OCI-LY3 (cell line): ENCODE results near the gene INPP5K.
A peak's percentile ranks its signal among the peaks of the same experiment; 100 is the strongest.

Experiments
- H2AFZ ChIP-seq: fragments of 200-600, 300-600 bp; shearing (Covaris generic); 2 replicates; pipeline ENCODE4 v1.6.0; 2014; ENCODE audit warnings: antibody characterized with exemption, low read depth, low read length
- H3K27ac ChIP-seq: fragments of 200-600, 300-600 bp; sonication (generic); 2 replicates; pipeline ENCODE4 v1.5.1; 2014; ENCODE audit warnings: mild to moderate bottlenecking, low read length, moderate library complexity, mixed read lengths
- H3K27me3 ChIP-seq: fragments of 200-600, 300-600 bp; sonication (generic); 2 replicates; pipeline ENCODE4 v1.6.1; 2014; ENCODE audit warnings: low read depth, low read length, mixed read lengths
- H3K36me3 ChIP-seq: fragments of 200-600, 300-600 bp; sonication (generic); replicated peaks from 2 replicates; pipeline ENCODE3; 2014; ENCODE audit warnings: low read depth, low read length, mixed read lengths
- H3K4me1 ChIP-seq: fragments of 300-600, 200-600 bp; sonication (generic); 2 replicates; pipeline ENCODE4 v1.6.1; 2014; ENCODE audit warnings: low read length, mixed read lengths
- H3K4me2 ChIP-seq: fragments of 200-600, 300-600 bp; sonication (generic); 2 replicates; pipeline ENCODE4 v1.6.1; 2014; ENCODE audit warnings: low read length, mixed read lengths
- H3K4me3 ChIP-seq: fragments of 300-600, 200-600 bp; sonication (generic); 2 replicates; pipeline ENCODE4 v1.5.1; 2014; ENCODE audit warnings: antibody characterized with exemption, mild to moderate bottlenecking, low read length, moderate library complexity
- H3K79me2 ChIP-seq: fragments of 300-600, 200-600 bp; shearing (Covaris generic); 2 replicates; pipeline ENCODE4 v1.6.1; 2014; ENCODE audit warnings: mild to moderate bottlenecking, low read length, mixed read lengths
- H3K9ac ChIP-seq: fragments of 300-600, 200-600 bp; shearing (Covaris generic); 2 replicates; pipeline ENCODE4 v1.6.0; 2014; ENCODE audit warnings: mild to moderate bottlenecking, low read length, moderate library complexity
- H3K9me3 ChIP-seq: fragments of 200-600, 300-600 bp; shearing (Covaris generic); 2 replicates; pipeline ENCODE4 v1.6.1; 2014; ENCODE audit warnings: low read length, mixed read lengths; ENCODE audit not compliant: insufficient read depth
- H4K20me1 ChIP-seq: fragments of 200-600, 300-600 bp; sonication (generic); 2 replicates; pipeline ENCODE4 v1.6.1; 2016; ENCODE audit warnings: low read length, mixed read lengths; ENCODE audit not compliant: insufficient read depth
- EZH2phosphoT487 ChIP-seq: fragments of 200-600 bp; shearing (Covaris generic); IDR thresholded peaks from 2 replicates; pipeline ENCODE4 v1.6.1; 2018; ENCODE audit warnings: antibody characterized with exemption, mixed run types, low read depth
- TF ChIP-seq, protein P1 (sequence below): fragments of 200-600, 300-600 bp; sonication (generic); IDR thresholded peaks from 2 replicates; pipeline ENCODE4 v1.5.1; 2014; ENCODE audit warnings: antibody characterized with exemption, low read length, low read depth

INPP5K gene

DNA sequence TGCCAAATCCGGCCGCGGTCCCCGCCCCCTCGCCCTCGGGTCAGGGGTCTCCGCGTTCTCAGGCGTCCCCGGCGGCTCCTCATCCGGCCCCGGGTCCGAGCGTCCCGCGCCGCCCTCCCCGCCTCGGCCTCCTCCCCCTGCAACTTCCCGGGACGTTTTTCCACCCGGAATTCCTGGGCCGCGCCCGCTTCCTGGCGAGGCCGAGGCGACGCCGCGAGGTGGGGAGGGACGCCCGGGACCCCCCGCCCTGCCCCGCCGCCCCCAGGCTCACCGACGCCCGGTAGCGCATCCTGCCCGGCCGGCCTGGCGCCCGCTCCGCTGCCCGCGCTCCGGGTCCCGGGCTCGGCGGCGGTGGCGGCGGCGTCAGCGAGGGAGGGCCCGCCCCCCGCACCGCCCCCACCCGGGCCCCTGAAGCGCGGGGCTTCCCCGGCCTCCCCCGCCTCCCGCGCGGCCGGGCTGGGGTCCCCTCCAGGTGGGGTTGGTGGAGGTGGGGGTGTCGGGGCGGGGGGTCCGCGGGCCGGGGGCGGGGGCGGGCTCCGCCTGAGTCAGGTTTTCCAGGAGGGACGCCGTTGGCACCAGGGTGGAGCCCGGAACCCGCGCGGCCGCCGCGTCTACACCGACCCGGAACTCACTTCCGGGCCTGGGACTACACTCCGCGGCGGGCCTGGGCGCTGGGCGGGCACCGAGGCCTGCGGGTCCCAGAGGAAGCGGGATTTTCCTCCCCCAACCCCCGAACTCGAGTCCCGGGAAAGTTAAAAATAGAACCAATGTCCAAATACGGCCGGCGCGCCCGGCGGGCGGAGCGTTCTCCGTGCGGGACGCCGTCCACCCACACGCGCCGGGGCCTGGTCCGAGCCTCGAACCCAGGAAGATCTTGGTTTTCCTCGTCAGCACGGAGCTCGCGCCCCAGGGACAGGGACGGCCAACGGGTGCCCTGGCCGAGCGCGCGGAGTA lies 30.7 kb downstream of the INPP5K start:
- Histone ChIP-seq H3K4me2 (peak overlapping the region; percentile 91), H3K9ac (peak overlapping the region; percentile 92), H4K20me1 (peaks cover 3% of the 10 kb centered on the region; the same call in 1 of the 2 replicates), H3K36me3 (peaks cover 2% of the 10 kb centered on the region), H3K9me3 (no peaks in the 10 kb centered on the region), H3K4me3 (peak overlapping the region; percentile 92), H3K27ac (peak overlapping the region; percentile 97), H3K79me2 (0 out of 2 replicates have a peak, but pooled peaks cover 3% of the 10 kb centered on the region), H3K27me3 (no peaks in the 10 kb centered on the region), H3K4me1 (peaks cover 16% of the 10 kb centered on the region), H2AFZ (peak overlapping the region; percentile 46; the same call in 1 of the 2 replicates)
- TF ChIP-seq, protein P1, sequence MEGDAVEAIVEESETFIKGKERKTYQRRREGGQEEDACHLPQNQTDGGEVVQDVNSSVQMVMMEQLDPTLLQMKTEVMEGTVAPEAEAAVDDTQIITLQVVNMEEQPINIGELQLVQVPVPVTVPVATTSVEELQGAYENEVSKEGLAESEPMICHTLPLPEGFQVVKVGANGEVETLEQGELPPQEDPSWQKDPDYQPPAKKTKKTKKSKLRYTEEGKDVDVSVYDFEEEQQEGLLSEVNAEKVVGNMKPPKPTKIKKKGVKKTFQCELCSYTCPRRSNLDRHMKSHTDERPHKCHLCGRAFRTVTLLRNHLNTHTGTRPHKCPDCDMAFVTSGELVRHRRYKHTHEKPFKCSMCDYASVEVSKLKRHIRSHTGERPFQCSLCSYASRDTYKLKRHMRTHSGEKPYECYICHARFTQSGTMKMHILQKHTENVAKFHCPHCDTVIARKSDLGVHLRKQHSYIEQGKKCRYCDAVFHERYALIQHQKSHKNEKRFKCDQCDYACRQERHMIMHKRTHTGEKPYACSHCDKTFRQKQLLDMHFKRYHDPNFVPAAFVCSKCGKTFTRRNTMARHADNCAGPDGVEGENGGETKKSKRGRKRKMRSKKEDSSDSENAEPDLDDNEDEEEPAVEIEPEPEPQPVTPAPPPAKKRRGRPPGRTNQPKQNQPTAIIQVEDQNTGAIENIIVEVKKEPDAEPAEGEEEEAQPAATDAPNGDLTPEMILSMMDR, result no peak
- no peak for TF ChIP-seq EZH2phosphoT487

DNA sequence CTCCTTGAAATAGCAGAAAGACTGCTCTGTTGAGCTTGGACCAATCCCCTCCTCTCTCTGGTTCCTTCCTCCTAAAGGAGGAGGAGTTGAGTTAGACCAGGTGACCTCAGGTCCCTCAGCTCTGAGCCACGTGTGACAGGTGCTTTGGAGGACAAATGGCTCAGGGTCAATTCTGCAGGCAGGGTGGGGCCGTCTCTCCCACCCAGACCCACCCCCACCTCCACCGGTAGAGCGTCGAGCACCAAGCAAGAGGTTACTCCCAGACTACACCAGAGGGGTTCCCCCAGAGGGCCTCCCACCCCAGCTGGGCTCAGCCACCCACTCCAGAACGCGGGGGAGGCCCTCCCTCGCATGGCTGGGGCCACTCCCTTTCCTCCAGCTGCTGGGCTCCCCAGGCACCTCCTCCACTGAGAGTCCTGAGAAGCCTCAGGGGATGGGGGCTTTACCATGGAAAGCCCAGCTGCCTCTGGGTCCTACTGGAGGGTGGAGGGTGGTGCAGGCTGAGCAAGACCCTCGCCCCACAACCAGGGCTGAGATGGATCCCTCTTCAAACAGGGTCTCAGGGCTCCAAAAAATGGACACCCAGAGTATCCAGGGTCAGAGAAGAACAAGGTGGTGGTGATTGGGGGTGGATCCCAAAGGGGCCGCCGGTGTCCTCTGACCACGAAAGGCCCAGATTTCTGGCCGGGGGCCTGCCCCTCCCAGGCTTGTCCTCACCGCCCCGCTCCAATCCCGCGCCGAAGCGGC lies 31.6 kb downstream of the INPP5K start:
- no peaks in the 10 kb centered on the region for H3K9me3 ChIP-seq
- no peaks in the 10 kb centered on the region for H3K27me3 ChIP-seq
- H3K79me2 ChIP-seq, result 0 out of 2 replicates have a peak, but pooled peaks cover 3% of the 10 kb centered on the region
- peaks cover 3% of the 10 kb centered on the region; the same call in 1 of the 2 replicates for H4K20me1 ChIP-seq
- TF ChIP-seq EZH2phosphoT487, result no peak
- TF ChIP-seq, protein P1, result no peak
- H2AFZ ChIP-seq, result no peak overlapping the region
- H3K4me1 ChIP-seq, result peaks cover 16% of the 10 kb centered on the region
- peak overlapping the region; percentile 92 for H3K4me3 ChIP-seq
- peaks cover 2% of the 10 kb centered on the region for H3K36me3 ChIP-seq
- H3K9ac ChIP-seq, result peak overlapping the region; percentile 89
- H3K4me2 ChIP-seq, result peak overlapping the region; percentile 85
- H3K27ac ChIP-seq, result peak overlapping the region; percentile 64

DNA sequence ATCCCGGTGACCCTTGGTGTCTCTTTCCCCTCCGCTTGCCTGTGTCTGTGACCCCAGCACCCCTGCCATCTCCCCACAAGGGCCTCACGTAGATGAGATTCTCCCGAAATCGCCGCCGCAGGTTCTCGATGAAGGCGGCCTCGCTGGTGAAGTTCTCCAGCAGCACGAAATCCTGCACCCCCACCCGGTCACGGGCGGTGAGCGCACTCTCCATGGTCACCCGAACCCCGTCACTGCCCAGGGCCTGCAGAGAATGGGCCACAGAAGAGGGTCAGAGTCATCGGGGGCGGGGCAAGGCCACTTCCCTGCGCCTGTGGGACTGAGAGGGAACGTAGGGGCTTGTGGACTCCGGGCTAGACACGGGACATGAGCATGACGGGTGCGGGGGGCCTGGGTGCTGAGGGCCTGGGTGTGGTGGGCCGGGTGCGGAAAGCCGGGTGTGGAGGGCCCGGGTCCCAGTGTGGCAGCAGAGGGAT lies 32.3 kb downstream of the INPP5K start:
- H3K4me2 ChIP-seq, result peak overlapping the region; percentile 85
- peak overlapping the region; percentile 32; the same call in 1 of the 2 replicates for H3K27ac ChIP-seq
- H3K27me3 ChIP-seq, result no peaks in the 10 kb centered on the region
- H3K9ac ChIP-seq, result no peak overlapping the region
- no peaks in the 10 kb centered on the region for H3K9me3 ChIP-seq
- 0 out of 2 replicates have a peak, but pooled peaks cover 3% of the 10 kb centered on the region for H3K79me2 ChIP-seq
- H4K20me1 ChIP-seq, result peaks cover 3% of the 10 kb centered on the region; the same call in 1 of the 2 replicates
- peak overlapping the region; percentile 92; the same call in 1 of the 2 replicates for H3K4me3 ChIP-seq
- H3K36me3 ChIP-seq, result peaks cover 2% of the 10 kb centered on the region
- H3K4me1 ChIP-seq, result peaks cover 16% of the 10 kb centered on the region
- no peak overlapping the region for H2AFZ ChIP-seq
- no peak for TF ChIP-seq EZH2phosphoT487
- TF ChIP-seq, protein P1, result no peak
